Middle frontal gyrus (tissue), 1 donor: ENCODE data around the gene RBMS1.

ENCODE experiments used
- DNase-seq: peaks from one replicate; pipeline ENCODE4 v3.0.0-alpha.2; 2015; ENCODE audit warnings: low spot score; ENCODE audit errors: extremely low spot score

Gene RBMS1

GRCh38 chr2:160493227-160494028, at the start of gene RBMS1:
TSS of gene RBMS1 (minus strand) at chr2:160493807. CDS start at chr2:160493363, 444 bp downstream.
- no peak for DNase-seq

GRCh38 chr2:160541745-160542144, 48.1 kb upstream of the RBMS1 start:
- no peak for DNase-seq

- DNase-seq: no peak
Measured at GRCh38 chr2:160538559-160539355, 45.1 kb upstream of the RBMS1 start.

GRCh38 chr2:160538115-160538514, 44.5 kb upstream of the RBMS1 start:
- DNase-seq: no peak

GRCh38 chr2:160534996-160535395, 41.4 kb upstream of the RBMS1 start:
- DNase-seq: no peak

- no peak for DNase-seq
Measured at GRCh38 chr2:160534249-160534648, 40.6 kb upstream of the RBMS1 start.

GRCh38 chr2:160533482-160533881, 39.9 kb upstream of the RBMS1 start:
- no peak for DNase-seq

- DNase-seq: no peak
Measured at GRCh38 chr2:160532388-160532787, 38.8 kb upstream of the RBMS1 start.

GRCh38 chr2:160522951-160523710, 29.5 kb upstream of the RBMS1 start:
- DNase-seq: no peak

- no peak for DNase-seq
Measured at GRCh38 chr2:160517731-160518130, 24.1 kb upstream of the RBMS1 start.

- DNase-seq: no peak
Measured at GRCh38 chr2:160516547-160517365, 23.1 kb upstream of the RBMS1 start.

- DNase-seq: no peak
Measured at GRCh38 chr2:160515120-160515519, 21.5 kb upstream of the RBMS1 start.

- DNase-seq: no peak
Measured at GRCh38 chr2:160513120-160513519, 19.5 kb upstream of the RBMS1 start.

GRCh38 chr2:160512491-160512890, 18.9 kb upstream of the RBMS1 start:
- DNase-seq: no peak

- DNase-seq: no peak
Measured at GRCh38 chr2:160510617-160511016, 17.0 kb upstream of the RBMS1 start.

GRCh38 chr2:160509016-160509415, 15.4 kb upstream of the RBMS1 start:
- DNase-seq: no peak

- no peak for DNase-seq
Measured at GRCh38 chr2:160507464-160507863, 13.9 kb upstream of the RBMS1 start.

GRCh38 chr2:160507046-160507407, 13.4 kb upstream of the RBMS1 start:
- DNase-seq: no peak

GRCh38 chr2:160506371-160507045, 12.9 kb upstream of the RBMS1 start:
- no peak for DNase-seq

- DNase-seq: no peak
Measured at GRCh38 chr2:160505256-160505655, 11.6 kb upstream of the RBMS1 start.
